BLaER1 (cell line): ENCODE data around the gene GALNT6.

Experiments
- H3K27ac ChIP-seq: shearing (Covaris generic); formaldehyde crosslinking; 2 replicates; pipeline ENCODE4 v1.8.1; 2022
- H3K27me3 ChIP-seq: shearing (Covaris generic); formaldehyde crosslinking; 2 replicates; pipeline ENCODE4 v1.8.1; 2022
- H3K36me3 ChIP-seq: shearing (Covaris generic); formaldehyde crosslinking; 2 replicates; pipeline ENCODE4 v1.8.1; 2022
- H3K4me1 ChIP-seq: shearing (Covaris generic); formaldehyde crosslinking; 2 replicates; pipeline ENCODE4 v1.8.1; 2022
- H3K4me2 ChIP-seq: shearing (Covaris generic); formaldehyde crosslinking; 2 replicates; pipeline ENCODE4 v1.8.1; 2022
- H3K4me3 ChIP-seq: shearing (Covaris generic); formaldehyde crosslinking; 2 replicates; pipeline ENCODE4 v1.8.1; 2022
- H3K9ac ChIP-seq: shearing (Covaris generic); formaldehyde crosslinking; 2 replicates; pipeline ENCODE4 v1.8.1; 2022
- H3K9me3 ChIP-seq: shearing (Covaris generic); formaldehyde crosslinking; 2 replicates; pipeline ENCODE4 v1.8.1; 2022
- H4K20me1 ChIP-seq: shearing (Covaris generic); formaldehyde crosslinking; 2 replicates; pipeline ENCODE4 v1.8.1; 2022
- Cebpa-rat ChIP-seq: shearing (Covaris generic); IDR thresholded peaks from 2 replicates; pipeline ENCODE4 v1.8.1; 2022

Gene GALNT6

DNA sequence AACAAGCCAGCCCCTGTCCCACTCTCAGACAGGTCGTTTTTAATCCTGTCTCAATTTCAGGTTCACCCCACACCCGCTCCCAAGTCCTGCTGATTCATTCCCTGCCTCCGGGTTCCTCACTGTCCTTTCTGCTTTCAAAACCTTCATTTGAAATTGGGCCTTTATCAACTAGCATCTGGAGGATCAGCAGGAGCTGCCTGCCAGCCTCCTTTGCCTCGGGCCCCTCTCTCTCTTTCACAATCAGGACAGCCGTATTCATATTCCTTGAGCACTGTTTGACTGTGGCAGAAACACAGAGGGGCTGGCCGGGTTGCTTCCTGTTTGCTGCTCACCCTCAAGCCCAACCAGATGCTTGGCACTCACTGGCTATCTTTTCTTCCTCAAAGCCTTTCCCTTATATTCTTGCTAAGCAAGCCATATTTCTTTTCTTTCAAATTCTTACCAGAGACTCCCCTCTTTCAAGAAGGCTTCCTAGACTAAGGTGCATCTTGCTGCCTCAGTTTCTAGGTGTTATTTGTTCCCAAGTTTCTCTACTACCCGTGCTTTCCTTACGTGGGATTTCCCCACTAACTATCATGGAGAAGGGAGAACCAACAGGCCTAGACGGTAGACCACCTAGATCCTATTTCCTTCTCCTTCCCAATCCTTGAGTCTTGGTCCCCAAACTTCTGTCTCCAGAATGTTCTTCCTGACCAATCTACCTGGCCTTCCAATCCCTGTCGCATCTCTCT lies 3.0 kb downstream of the GALNT6 start:
- H4K20me1 ChIP-seq, result peaks cover 16% of the 10 kb centered on the region
- peaks cover 49% of the 10 kb centered on the region for H3K27me3 ChIP-seq
- H3K4me1 ChIP-seq, result peaks cover 31% of the 10 kb centered on the region
- H3K4me2 ChIP-seq, result no peak overlapping the region
- no peak for TF ChIP-seq Cebpa-rat
- no peak overlapping the region for H3K4me3 ChIP-seq
- no peaks in the 10 kb centered on the region for H3K9me3 ChIP-seq
- no peak overlapping the region for H3K9ac ChIP-seq
- H3K36me3 ChIP-seq, result no peaks in the 10 kb centered on the region
- H3K27ac ChIP-seq, result no peak overlapping the region

DNA sequence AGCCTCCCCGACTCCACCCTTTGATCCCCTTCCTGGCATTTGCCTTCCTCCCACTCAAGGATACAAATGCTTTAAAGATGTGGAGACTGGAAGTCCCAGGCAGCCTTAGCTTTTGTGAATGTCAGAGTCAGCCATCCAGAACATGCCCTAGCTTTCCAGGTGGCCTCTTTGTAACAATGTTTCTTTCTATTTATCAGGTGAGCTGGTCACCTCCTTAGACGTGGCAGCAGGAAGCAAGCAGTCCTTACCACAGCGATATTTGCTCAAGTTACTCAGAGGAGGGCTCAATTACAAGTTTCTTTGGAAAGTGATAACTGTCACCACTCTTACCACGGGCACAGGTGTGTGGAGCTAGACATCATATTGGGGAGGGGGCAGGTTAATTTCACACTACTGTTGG lies 4.9 kb downstream of the GALNT6 start:
- no peaks in the 10 kb centered on the region for H3K36me3 ChIP-seq
- H3K9ac ChIP-seq, result no peak overlapping the region
- H3K9me3 ChIP-seq, result no peaks in the 10 kb centered on the region
- H3K27ac ChIP-seq, result no peak overlapping the region
- peaks cover 30% of the 10 kb centered on the region for H3K27me3 ChIP-seq
- H4K20me1 ChIP-seq, result no peaks in the 10 kb centered on the region; the same call in 1 of the 2 replicates
- H3K4me1 ChIP-seq, result peaks cover 34% of the 10 kb centered on the region
- no peak overlapping the region for H3K4me3 ChIP-seq
- TF ChIP-seq Cebpa-rat, result no peak
- no peak overlapping the region for H3K4me2 ChIP-seq

DNA sequence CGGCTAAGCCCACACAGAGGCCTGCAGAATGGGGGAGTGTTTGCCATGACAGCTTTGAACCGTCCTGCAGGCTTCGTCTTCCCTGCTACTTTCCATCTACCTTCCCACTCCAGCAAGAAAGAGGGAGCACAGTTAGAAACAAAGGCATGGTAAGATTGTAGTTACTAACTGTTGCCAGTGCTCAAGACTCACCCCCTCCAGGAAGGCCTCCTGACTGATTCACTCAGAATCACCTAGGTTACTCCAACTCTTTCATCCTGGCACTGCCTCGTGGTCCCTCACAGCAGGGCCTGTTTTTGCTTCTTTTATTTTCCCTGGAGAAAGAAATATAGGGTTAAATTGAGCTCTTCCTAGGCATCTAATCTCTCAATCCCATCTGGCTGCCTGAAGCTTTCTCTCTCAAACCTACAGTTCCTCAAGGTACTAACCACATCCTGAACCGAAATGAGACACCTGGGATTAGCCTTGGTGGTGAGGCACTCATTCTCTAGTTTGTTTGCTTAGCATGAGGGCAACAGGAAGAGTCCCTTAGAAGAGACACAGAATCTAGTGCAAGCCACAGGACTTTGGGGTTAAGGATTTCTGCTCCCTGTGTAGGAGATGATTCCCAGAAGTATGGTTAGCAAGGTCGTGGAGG lies 7.8 kb downstream of the GALNT6 start:
- no peak for TF ChIP-seq Cebpa-rat
- H3K27me3 ChIP-seq, result peaks cover 8% of the 10 kb centered on the region
- H3K9me3 ChIP-seq, result no peaks in the 10 kb centered on the region
- H3K4me2 ChIP-seq, result peak overlapping the region; percentile 69
- H4K20me1 ChIP-seq, result no peaks in the 10 kb centered on the region; the same call in 1 of the 2 replicates
- H3K9ac ChIP-seq, result no peak overlapping the region
- no peaks in the 10 kb centered on the region for H3K36me3 ChIP-seq
- no peak overlapping the region for H3K27ac ChIP-seq
- H3K4me3 ChIP-seq, result no peak overlapping the region
- peaks cover 43% of the 10 kb centered on the region for H3K4me1 ChIP-seq

DNA sequence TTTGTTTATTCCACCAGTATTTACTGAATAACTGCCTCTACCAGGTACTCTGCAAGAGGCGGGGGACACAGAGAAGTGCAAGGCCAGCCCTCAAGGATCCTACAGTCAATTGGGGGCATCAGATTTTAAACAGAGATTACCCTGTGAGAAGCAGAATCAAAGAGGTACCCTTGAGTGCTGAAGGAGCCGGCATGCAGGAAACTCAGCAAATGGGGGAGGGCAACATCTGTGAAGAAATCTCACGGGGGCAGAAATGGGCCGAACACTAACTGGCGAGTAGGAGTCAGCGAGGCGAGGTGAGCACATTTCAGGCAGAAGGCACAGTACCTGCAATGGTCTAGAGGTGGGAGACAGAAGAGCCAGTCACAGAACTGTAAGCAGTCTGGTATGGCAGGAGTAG lies 9.0 kb downstream of the GALNT6 start:
- Histone ChIP-seq H3K9ac (no peak overlapping the region), H3K4me1 (peaks cover 43% of the 10 kb centered on the region), H3K9me3 (no peaks in the 10 kb centered on the region), H3K4me2 (peak overlapping the region; percentile 69), H3K27me3 (no peaks in the 10 kb centered on the region), H3K27ac (no peak overlapping the region), H3K36me3 (no peaks in the 10 kb centered on the region), H3K4me3 (no peak overlapping the region), H4K20me1 (no peaks in the 10 kb centered on the region; the same call in 1 of the 2 replicates)
- no peak for TF ChIP-seq Cebpa-rat

DNA sequence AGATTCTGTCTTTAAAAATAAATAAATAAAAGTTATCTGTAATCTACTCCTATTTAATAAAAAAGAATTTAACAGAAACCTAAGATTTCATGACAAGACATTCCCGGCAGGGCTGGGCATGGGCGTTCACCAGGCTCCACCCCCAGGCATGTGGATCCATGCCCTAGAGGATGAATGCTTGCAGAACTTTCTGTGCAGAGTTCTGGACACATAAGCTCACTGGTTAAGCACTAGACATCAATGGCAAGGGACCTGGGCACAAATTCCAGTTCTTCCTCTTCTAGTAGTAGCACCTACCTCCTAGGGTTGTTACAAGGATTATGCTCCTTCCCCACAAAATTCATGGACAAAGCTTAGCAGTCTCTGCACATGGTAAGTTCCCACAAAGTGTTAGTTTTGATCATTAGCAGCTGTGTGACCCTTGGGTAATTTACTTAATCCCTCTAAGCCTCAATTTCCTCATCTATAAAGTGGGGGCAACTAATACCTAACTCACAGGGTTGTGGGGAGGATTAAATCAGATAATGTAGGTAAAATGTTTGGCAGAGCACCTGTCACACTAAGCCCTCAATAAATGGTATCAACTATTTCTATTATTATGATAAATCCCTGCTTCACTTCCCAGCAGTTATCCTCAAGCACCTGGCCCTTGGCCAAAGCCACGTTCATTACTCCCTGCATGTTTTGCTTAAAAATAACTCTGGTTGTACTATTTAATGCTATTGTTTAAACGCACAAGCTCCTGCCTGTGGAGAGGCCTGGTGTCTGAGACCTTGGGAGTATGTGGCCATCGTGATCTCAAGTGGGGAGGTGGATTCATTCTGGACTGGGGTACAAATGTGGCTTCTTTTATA lies 9.8 kb downstream of the GALNT6 start:
- no peak for TF ChIP-seq Cebpa-rat
- Histone ChIP-seq H3K4me1 (peaks cover 43% of the 10 kb centered on the region), H3K4me3 (no peak overlapping the region), H3K27ac (no peak overlapping the region), H3K9me3 (no peaks in the 10 kb centered on the region), H3K36me3 (no peaks in the 10 kb centered on the region), H3K4me2 (peak overlapping the region; percentile 69), H3K27me3 (no peaks in the 10 kb centered on the region), H3K9ac (no peak overlapping the region), H4K20me1 (no peaks in the 10 kb centered on the region; the same call in 1 of the 2 replicates)

DNA sequence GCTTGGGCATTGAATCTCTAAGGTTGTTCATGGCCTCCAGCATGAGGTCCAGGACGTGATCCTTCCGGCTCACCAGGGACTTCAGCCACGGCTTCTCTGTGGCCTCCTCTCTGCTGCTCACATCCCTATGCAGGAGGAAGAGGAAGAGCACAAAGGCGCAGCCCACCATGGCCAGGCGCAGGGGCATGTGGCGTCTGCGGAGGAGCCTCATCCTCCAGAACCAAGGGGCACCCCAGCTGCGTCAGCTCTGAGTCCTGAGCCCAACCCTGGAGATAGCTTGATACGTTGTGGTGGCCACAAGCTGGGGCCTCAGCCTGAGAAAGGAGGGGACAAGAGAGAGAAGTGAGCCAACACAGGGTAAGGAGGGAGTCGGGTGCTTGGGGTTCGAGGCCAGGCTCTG lies 11.6 kb downstream of the GALNT6 start:
- Histone ChIP-seq H3K36me3 (no peaks in the 10 kb centered on the region), H3K27ac (no peak overlapping the region), H3K4me1 (peaks cover 43% of the 10 kb centered on the region), H3K4me2 (peak overlapping the region; percentile 58), H3K9ac (no peak overlapping the region), H3K27me3 (0 out of 2 replicates have a peak, but pooled peaks cover under 1% of the 10 kb centered on the region), H3K9me3 (no peaks in the 10 kb centered on the region), H4K20me1 (no peaks in the 10 kb centered on the region; the same call in 1 of the 2 replicates), H3K4me3 (no peak overlapping the region)
- TF ChIP-seq Cebpa-rat, result no peak

DNA sequence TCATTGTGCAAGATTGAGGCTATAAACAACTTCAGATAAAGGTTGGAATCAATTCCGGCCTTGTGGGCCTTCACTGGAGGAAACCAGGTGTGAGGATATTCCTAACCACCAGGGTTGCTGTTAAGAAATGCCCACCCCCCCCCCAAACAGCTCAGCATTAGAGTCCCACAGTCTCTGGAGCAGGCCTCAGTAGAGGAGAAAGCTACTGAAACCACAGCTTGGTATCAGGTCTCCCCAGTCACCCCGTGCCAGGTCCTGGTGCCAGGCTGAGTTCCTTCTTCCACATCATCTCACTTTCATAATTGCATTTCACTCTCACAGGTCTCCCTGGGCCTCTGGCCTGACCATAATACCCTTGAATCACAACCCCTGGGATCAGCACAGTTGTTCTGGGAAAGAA lies 12.5 kb downstream of the GALNT6 start:
- H3K27me3 ChIP-seq, result 0 out of 2 replicates have a peak, but pooled peaks cover 8% of the 10 kb centered on the region
- H3K4me2 ChIP-seq, result peak overlapping the region; percentile 58
- H3K9me3 ChIP-seq, result no peaks in the 10 kb centered on the region
- no peak overlapping the region for H3K4me3 ChIP-seq
- H3K36me3 ChIP-seq, result no peaks in the 10 kb centered on the region
- H4K20me1 ChIP-seq, result peaks cover 4% of the 10 kb centered on the region; the same call in 1 of the 2 replicates
- H3K27ac ChIP-seq, result no peak overlapping the region
- H3K4me1 ChIP-seq, result peaks cover 39% of the 10 kb centered on the region
- no peak for TF ChIP-seq Cebpa-rat
- no peak overlapping the region for H3K9ac ChIP-seq

DNA sequence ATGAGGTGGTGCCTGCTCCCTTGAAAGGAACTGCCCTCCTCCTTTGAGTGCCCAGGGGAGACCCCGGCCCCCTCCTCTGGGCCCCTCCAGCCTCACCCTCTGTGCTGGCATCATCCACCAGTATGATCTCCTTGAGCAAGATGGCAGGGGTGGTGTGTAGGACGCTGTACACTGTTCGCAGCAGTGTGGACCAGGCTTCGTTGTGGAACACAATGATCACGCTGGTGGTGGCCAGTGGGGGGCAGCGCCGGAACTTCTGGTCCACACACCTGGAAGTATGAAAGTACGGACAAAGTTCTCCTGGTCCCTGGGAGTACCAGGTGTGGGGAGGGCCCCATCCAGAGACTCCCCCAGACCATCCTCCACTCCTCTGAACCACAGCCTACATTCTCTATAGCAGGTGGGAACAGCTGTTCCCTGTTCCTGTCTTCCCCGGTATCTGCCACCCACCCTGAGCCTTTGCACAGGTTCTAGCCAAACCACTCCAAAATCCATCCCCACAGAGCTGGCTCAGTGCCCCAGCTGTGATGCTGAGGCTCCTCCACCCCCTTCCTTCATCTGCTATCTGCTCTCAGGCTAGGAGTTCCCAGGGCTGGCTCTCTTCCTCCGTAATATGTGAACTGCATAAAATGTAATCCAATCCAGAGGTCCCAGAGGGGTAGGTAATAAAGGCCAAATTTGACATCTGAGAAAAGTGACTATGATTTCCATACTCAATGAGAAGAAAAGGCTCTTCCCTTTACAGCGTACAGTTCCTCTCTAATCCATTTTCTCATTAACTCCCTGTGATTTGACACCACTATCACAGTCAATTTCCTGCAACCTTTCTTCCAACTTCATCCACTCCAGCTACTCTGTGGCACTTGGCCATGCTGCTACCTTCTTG lies 13.9 kb downstream of the GALNT6 start:
- H3K27me3 ChIP-seq, result peaks cover 19% of the 10 kb centered on the region
- H3K4me1 ChIP-seq, result peaks cover 25% of the 10 kb centered on the region
- no peak for TF ChIP-seq Cebpa-rat
- no peak overlapping the region for H3K27ac ChIP-seq
- H3K4me2 ChIP-seq, result no peak overlapping the region
- H4K20me1 ChIP-seq, result peaks cover 18% of the 10 kb centered on the region; the same call in 1 of the 2 replicates
- no peaks in the 10 kb centered on the region for H3K36me3 ChIP-seq
- no peak overlapping the region for H3K4me3 ChIP-seq
- no peaks in the 10 kb centered on the region for H3K9me3 ChIP-seq
- no peak overlapping the region for H3K9ac ChIP-seq

DNA sequence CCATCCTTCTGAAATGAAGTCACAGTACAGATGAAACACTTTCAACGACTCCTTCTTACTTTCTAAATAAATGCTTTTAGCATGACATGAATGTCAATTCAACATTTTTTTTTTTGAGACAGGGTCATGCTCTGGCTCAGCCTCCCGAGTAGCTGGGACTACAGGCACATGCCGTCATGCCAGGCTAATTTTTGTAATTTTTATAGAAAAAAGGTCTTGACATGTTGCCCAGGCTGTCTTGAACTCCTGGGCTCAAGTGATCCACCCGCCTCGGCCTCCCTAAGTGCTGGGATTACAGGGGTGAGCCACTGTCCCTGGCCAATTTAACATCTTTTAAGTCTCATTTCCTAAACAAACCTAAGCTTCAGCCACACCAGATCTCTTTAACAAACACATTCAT lies 16.4 kb downstream of the GALNT6 start:
- no peaks in the 10 kb centered on the region for H3K36me3 ChIP-seq
- H3K9ac ChIP-seq, result no peak overlapping the region
- H3K27me3 ChIP-seq, result peaks cover 42% of the 10 kb centered on the region
- no peak for TF ChIP-seq Cebpa-rat
- H3K4me1 ChIP-seq, result peaks cover 15% of the 10 kb centered on the region
- no peak overlapping the region for H3K4me2 ChIP-seq
- peaks cover 28% of the 10 kb centered on the region; the same call in 1 of the 2 replicates for H4K20me1 ChIP-seq
- no peaks in the 10 kb centered on the region for H3K9me3 ChIP-seq
- H3K27ac ChIP-seq, result no peak overlapping the region
- H3K4me3 ChIP-seq, result no peak overlapping the region
